A673 (cell line): ENCODE data around the gene ALG13. TPM values are rescaled to one million over a fixed set of nuclear protein-coding genes. Genes with fewer than 3 reads are reported as not detected.

ENCODE experiments used
- BruUV-seq: library from RNA; stranded (reverse); fragments of 400-500 nt; replicated peaks from 2 replicates; lab custom pipeline; 2021; lab: Mats Ljungman, UMichigan
- CTCF ChIA-PET: fragments of 300-600 bp; sonication (Branson Sonifier 250); formaldehyde crosslinking; loops from one replicate; lab custom pipeline; 2022; ENCODE audit warnings: antibody characterized with exemption; lab: Charles Lee
- POLR2A ChIA-PET: fragments of 300-600 bp; sonication (Branson Sonifier 250); formaldehyde crosslinking; loops from one replicate; lab custom pipeline; 2022; ENCODE audit warnings: antibody characterized with exemption; ENCODE audit not compliant: low non-redundant PET; lab: Charles Lee
- DNase-seq: peaks from one replicate; pipeline ENCODE4 v3.0.0-alpha.2; 2015; ENCODE audit warnings: low spot score
- H3K27ac ChIP-seq: fragments of 200-600 bp; sonication (generic); 2 replicates; pipeline ENCODE4 v1.5.1; 2016; ENCODE audit warnings: mixed run types, low read depth, mild to moderate bottlenecking, mixed read lengths, antibody characterized with exemption, low read length; ENCODE audit not compliant: poor library complexity, severe bottlenecking
- H3K27me3 ChIP-seq: fragments of 200-600 bp; sonication (generic); replicated peaks from 2 replicates; pipeline ENCODE4 v1.6.1; 2017; ENCODE audit warnings: mixed run types, low read depth, mild to moderate bottlenecking, mixed read lengths, antibody characterized with exemption, low read length; ENCODE audit not compliant: insufficient read depth, poor library complexity
- H3K36me3 ChIP-seq: fragments of 200-600 bp; sonication (generic); 2 replicates; pipeline ENCODE4 v1.6.1; 2016; ENCODE audit warnings: mixed run types, mild to moderate bottlenecking, mixed read lengths, antibody characterized with exemption, low read length; ENCODE audit not compliant: insufficient read depth, poor library complexity, severe bottlenecking
- H3K4me1 ChIP-seq: fragments of 200-600 bp; sonication (generic); 2 replicates; pipeline ENCODE4 v1.6.1; 2017; ENCODE audit warnings: mixed run types, mild to moderate bottlenecking, mixed read lengths, antibody characterized with exemption, low read length; ENCODE audit not compliant: insufficient read depth, poor library complexity, severe bottlenecking
- H3K4me3 ChIP-seq: fragments of 200-600 bp; sonication (generic); 2 replicates; pipeline ENCODE4 v1.5.1; 2016; ENCODE audit warnings: low read depth, mixed run types, mild to moderate bottlenecking, mixed read lengths, low read length; ENCODE audit not compliant: poor library complexity, severe bottlenecking
- H3K9me3 ChIP-seq: fragments of 200-600 bp; sonication (generic); 2 replicates; pipeline ENCODE4 v1.6.1; 2016; ENCODE audit warnings: mixed run types, low read depth, mild to moderate bottlenecking, mixed read lengths, antibody characterized with exemption, low read length; ENCODE audit not compliant: poor library complexity, severe bottlenecking
- CTCF ChIP-seq: fragments of 300-800, 200-600 bp; sonication (generic); conservative IDR thresholded peaks from 2 replicates; pipeline ENCODE4 v1.5.1; 2017; ENCODE audit warnings: low read depth, mild to moderate bottlenecking, antibody characterized with exemption, low read length, moderate library complexity, mixed read lengths
- EZH2 ChIP-seq: fragments of 200-600 bp; sonication (generic); IDR thresholded peaks from 2 replicates; pipeline ENCODE4 v1.6.1; 2017; ENCODE audit warnings: borderline replicate concordance, low read depth, mild to moderate bottlenecking, mixed read lengths, antibody characterized with exemption, low read length; ENCODE audit not compliant: poor library complexity, severe bottlenecking
- intact Hi-C: fragments of 100-400 bp; cut with micrococcal nuclease; formaldehyde crosslinking; loops from one replicate; pipeline ENCODE4 v1.10.0; 2022; ENCODE audit not compliant: unreplicated experiment
- total RNA-seq: library from RNA; stranded (reverse); gene quantifications from 2 replicates; pipeline ENCODE4 v1.2.3, GENCODE V29; 2021

ALG13 gene
- total RNA-seq, 1 experiment from 2014 or later: 35.9 TPM

GRCh38 chrX:111645607-111646006 lies 35.4 kb upstream of the ALG13 start:
- H3K36me3 ChIP-seq: no peaks in the 10 kb centered on the region
- no TSS peak for BruUV-seq
- no peaks in the 10 kb centered on the region for H3K27me3 ChIP-seq
- no peak for TF ChIP-seq EZH2
- TF ChIP-seq CTCF: no peak
- intact Hi-C loops: no loop called here
- ChIA-PET CTCF (no interaction called here), POLR2A (no interaction called here)
- H3K4me1 ChIP-seq: no peaks in the 10 kb centered on the region
- H3K9me3 ChIP-seq: no peaks in the 10 kb centered on the region
- H3K4me3 ChIP-seq: no peak overlapping the region
- no peak for DNase-seq
- H3K27ac ChIP-seq: no peak overlapping the region

GRCh38 chrX:111646515-111646914 lies 34.5 kb upstream of the ALG13 start:
- POLR2A ChIA-PET: no interaction called here
- BruUV-seq: no TSS peak

GRCh38 chrX:111648802-111649201 lies 32.2 kb upstream of the ALG13 start:
- CTCF ChIA-PET: no interaction called here
- Histone ChIP-seq H3K4me1 (no peaks in the 10 kb centered on the region), H3K4me3 (no peak overlapping the region), H3K9me3 (no peaks in the 10 kb centered on the region), H3K36me3 (no peaks in the 10 kb centered on the region), H3K27me3 (no peaks in the 10 kb centered on the region), H3K27ac (no peak overlapping the region)
- no peak for DNase-seq
- POLR2A ChIA-PET: no interaction called here
- BruUV-seq: no TSS peak
- intact Hi-C loops: no loop called here
- TF ChIP-seq CTCF: no peak
- TF ChIP-seq EZH2: no peak

More at GRCh38 chrX:111646515-111646914, 34.5 kb upstream of the ALG13 start:
- TF ChIP-seq EZH2 (no peak), CTCF (no peak)
- H3K4me1 ChIP-seq: no peaks in the 10 kb centered on the region
- intact Hi-C loops: no loop called here
- DNase-seq: no peak
- no peak overlapping the region for H3K27ac ChIP-seq
- no peaks in the 10 kb centered on the region for H3K27me3 ChIP-seq
- H3K4me3 ChIP-seq: no peak overlapping the region
- H3K9me3 ChIP-seq: no peaks in the 10 kb centered on the region
- H3K36me3 ChIP-seq: no peaks in the 10 kb centered on the region
- CTCF ChIA-PET: no interaction called here
